ENCODE results near the gene PLPPR5. TPM values are rescaled to one million over a fixed set of nuclear protein-coding genes. Genes with fewer than 3 reads are reported as not detected.

Gene PLPPR5
- total and polyA plus RNA-seq, 10 of the 15 experiments (the other 5 are each of a cell fraction or from before 2014, with no cell fraction given) = under 0.01 to 0.11 (median 0.02) TPM; not detected in 7

DNA sequence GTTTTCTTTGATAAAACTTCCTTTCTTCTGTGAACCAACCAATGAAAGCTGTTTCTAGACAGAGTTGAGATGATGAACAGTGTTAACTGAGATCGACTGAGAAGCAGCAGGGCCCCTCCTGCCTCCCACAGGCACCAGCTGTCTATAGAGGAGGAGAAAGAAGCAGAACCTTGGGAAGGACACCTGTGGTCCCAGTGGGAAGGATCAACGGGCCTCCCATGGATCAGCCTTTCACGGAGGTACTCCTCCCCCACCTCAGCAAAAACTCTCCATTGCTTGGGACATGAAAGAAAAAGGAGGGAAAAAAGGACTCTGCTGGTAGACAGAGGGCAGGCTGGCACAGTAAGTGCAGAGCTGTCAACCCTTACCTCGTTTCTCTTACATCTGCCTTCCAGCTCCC is 40.5 kb downstream of the PLPPR5 start:
- Histone ChIP-seq H4K20me1 (ENCODE audit: control insufficient read depth, insufficient read depth) (no peaks in the 10 kb centered on the region), H3K27ac (ENCODE audit: control insufficient read depth, insufficient read depth) (no peak overlapping the region), H3K9me3 (replicated peaks; ENCODE audit: control insufficient read depth, insufficient read depth, low read length) (no peaks in the 10 kb centered on the region), H3K4me3 (no peak overlapping the region), H3K4me2 (ENCODE audit: control insufficient read depth, insufficient read depth) (no peak overlapping the region), H2AFZ (ENCODE audit: control insufficient read depth, low read depth, low read length) (no peak overlapping the region), H3K79me2 (ENCODE audit: control insufficient read depth, insufficient read depth, low read length) (no peaks in the 10 kb centered on the region), H3K9ac (ENCODE audit: control insufficient read depth, insufficient read depth, low read length) (no peak overlapping the region), H3K36me3 (ENCODE audit: control insufficient read depth in 2 of 2, insufficient read depth in 2 of 2, low read length in 1 of 2) (no peaks in the 10 kb centered on the region), H3K27me3 (replicated peaks in 1 of 2; ENCODE audit: control insufficient read depth in 2 of 2, insufficient read depth in 2 of 2, low read length in 1 of 2) (no peaks in the 10 kb centered on the region), H3K4me1 (ENCODE audit: control insufficient read depth, insufficient read depth, low read length) (no peaks in the 10 kb centered on the region)
- WGBS (ENCODE audit: insufficient coverage, insufficient replicate concordance, low lambda C conversion rate, missing lambda C conversion rate) = 0% methylated on average over 4 of the region's 4 CpGs
- ChIA-PET RAD21 (ENCODE audit: unreplicated experiment) (no interaction called here), CTCF (no interaction called here), SMC1A (ENCODE audit: uncharacterized antibody, unreplicated experiment) (no interaction called here), POLR2A (no interaction called here)
- no TSS peak for BruUV-seq (replicated peaks)
- no peak for DNase-seq (ENCODE audit: low read depth, low spot score)
- no peak for FAIRE-seq
- no peak for ATAC-seq
- intact Hi-C loops (cut with micrococcal nuclease; ENCODE audit: unreplicated experiment) (no loop called here), in situ Hi-C loops (cut with MboI) (no loop called here)
- TF ChIP-seq, protein P1, sequence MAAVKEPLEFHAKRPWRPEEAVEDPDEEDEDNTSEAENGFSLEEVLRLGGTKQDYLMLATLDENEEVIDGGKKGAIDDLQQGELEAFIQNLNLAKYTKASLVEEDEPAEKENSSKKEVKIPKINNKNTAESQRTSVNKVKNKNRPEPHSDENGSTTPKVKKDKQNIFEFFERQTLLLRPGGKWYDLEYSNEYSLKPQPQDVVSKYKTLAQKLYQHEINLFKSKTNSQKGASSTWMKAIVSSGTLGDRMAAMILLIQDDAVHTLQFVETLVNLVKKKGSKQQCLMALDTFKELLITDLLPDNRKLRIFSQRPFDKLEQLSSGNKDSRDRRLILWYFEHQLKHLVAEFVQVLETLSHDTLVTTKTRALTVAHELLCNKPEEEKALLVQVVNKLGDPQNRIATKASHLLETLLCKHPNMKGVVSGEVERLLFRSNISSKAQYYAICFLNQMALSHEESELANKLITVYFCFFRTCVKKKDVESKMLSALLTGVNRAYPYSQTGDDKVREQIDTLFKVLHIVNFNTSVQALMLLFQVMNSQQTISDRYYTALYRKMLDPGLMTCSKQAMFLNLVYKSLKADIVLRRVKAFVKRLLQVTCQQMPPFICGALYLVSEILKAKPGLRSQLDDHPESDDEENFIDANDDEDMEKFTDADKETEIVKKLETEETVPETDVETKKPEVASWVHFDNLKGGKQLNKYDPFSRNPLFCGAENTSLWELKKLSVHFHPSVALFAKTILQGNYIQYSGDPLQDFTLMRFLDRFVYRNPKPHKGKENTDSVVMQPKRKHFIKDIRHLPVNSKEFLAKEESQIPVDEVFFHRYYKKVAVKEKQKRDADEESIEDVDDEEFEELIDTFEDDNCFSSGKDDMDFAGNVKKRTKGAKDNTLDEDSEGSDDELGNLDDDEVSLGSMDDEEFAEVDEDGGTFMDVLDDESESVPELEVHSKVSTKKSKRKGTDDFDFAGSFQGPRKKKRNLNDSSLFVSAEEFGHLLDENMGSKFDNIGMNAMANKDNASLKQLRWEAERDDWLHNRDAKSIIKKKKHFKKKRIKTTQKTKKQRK (IDR thresholded peaks at IDR 0.05; ENCODE audit: low read depth, low read length) = no peak
- no peak for TF ChIP-seq SIX5 (IDR thresholded peaks at IDR 0.05; ENCODE audit: low read depth, low read length, severe bottlenecking)
- TF ChIP-seq NR2F1 (conservative IDR thresholded peaks at IDR 0.05) = no peak
- no peak for TF ChIP-seq MTA3 (IDR thresholded peaks at IDR 0.05; ENCODE audit: borderline replicate concordance, low read length)
- no peak for TF ChIP-seq FOS (IDR thresholded peaks at IDR 0.05; ENCODE audit: borderline replicate concordance, extremely low read depth, insufficient read length)
- no peak for TF ChIP-seq CEBPB (IDR thresholded peaks at IDR 0.05; ENCODE audit: borderline replicate concordance in 1 of 2, low read depth in 2 of 2, low read length in 2 of 2)
- no peak for TF ChIP-seq CBX3 (IDR thresholded peaks at IDR 0.05; ENCODE audit: borderline replicate concordance, low read depth)
- no peak for TF ChIP-seq EZH2 (IDR thresholded peaks at IDR 0.05; ENCODE audit: borderline replicate concordance, control insufficient read depth, low read depth, low read length)
- TF ChIP-seq BACH1 (IDR thresholded peaks at IDR 0.05; ENCODE audit: borderline replicate concordance) = no peak
- no peak for TF ChIP-seq SP1 (IDR thresholded peaks at IDR 0.05; ENCODE audit: low read depth, low read length)
- TF ChIP-seq GATAD2B (conservative IDR thresholded peaks at IDR 0.05; ENCODE audit: low read depth) = no peak
- TF ChIP-seq SMAD1 (IDR thresholded peaks at IDR 0.05; ENCODE audit: low read depth, partially characterized antibody) = no peak
- TF ChIP-seq PAX8 (IDR thresholded peaks at IDR 0.05) = no peak
- TF ChIP-seq, protein P2, sequence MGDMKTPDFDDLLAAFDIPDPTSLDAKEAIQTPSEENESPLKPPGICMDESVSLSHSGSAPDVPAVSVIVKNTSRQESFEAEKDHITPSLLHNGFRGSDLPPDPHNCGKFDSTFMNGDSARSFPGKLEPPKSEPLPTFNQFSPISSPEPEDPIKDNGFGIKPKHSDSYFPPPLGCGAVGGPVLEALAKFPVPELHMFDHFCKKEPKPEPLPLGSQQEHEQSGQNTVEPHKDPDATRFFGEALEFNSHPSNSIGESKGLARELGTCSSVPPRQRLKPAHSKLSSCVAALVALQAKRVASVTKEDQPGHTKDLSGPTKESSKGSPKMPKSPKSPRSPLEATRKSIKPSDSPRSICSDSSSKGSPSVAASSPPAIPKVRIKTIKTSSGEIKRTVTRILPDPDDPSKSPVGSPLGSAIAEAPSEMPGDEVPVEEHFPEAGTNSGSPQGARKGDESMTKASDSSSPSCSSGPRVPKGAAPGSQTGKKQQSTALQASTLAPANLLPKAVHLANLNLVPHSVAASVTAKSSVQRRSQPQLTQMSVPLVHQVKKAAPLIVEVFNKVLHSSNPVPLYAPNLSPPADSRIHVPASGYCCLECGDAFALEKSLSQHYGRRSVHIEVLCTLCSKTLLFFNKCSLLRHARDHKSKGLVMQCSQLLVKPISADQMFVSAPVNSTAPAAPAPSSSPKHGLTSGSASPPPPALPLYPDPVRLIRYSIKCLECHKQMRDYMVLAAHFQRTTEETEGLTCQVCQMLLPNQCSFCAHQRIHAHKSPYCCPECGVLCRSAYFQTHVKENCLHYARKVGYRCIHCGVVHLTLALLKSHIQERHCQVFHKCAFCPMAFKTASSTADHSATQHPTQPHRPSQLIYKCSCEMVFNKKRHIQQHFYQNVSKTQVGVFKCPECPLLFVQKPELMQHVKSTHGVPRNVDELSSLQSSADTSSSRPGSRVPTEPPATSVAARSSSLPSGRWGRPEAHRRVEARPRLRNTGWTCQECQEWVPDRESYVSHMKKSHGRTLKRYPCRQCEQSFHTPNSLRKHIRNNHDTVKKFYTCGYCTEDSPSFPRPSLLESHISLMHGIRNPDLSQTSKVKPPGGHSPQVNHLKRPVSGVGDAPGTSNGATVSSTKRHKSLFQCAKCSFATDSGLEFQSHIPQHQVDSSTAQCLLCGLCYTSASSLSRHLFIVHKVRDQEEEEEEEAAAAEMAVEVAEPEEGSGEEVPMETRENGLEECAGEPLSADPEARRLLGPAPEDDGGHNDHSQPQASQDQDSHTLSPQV (IDR thresholded peaks at IDR 0.05) = no peak
- no peak for TF ChIP-seq CBX5 (IDR thresholded peaks at IDR 0.05; ENCODE audit: low read depth)
- TF ChIP-seq, protein P3, sequence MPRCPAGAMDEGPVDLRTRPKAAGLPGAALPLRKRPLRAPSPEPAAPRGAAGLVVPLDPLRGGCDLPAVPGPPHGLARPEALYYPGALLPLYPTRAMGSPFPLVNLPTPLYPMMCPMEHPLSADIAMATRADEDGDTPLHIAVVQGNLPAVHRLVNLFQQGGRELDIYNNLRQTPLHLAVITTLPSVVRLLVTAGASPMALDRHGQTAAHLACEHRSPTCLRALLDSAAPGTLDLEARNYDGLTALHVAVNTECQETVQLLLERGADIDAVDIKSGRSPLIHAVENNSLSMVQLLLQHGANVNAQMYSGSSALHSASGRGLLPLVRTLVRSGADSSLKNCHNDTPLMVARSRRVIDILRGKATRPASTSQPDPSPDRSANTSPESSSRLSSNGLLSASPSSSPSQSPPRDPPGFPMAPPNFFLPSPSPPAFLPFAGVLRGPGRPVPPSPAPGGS (IDR thresholded peaks at IDR 0.05; ENCODE audit: borderline replicate concordance, insufficient read depth, low read depth, low read length, poor library complexity, severe bottlenecking) = no peak
- no peak for TF ChIP-seq POLR2AphosphoS2 (IDR thresholded peaks at IDR 0.05; ENCODE audit: low read depth, low read length)

Measured in GM12878 (cell line).